GM12878 (cell line): ENCODE measurements around the gene NDUFC2. TPM values are rescaled to one million over a fixed set of nuclear protein-coding genes. Genes with fewer than 3 reads are reported as not detected.

Experiments used
- ATAC-seq: fragments of 200-7000 bp; cut with Tn5 transposase; 3 replicates; pipeline ENCODE4 v1.9.1; 2020; ENCODE audit warnings: mild to moderate bottlenecking, moderate library complexity
- BruUV-seq: library from RNA; stranded (reverse); fragments of 400-500 nt; replicated peaks from 2 replicates; lab custom pipeline; 2021; lab: Mats Ljungman, UMichigan
- CTCF ChIA-PET: fragments of 300-600 bp; sonication (Branson Sonifier 250); formaldehyde crosslinking; extraction: SDS; loops from one replicate; lab custom pipeline; 2021; ENCODE audit warnings: inconsistent platforms; lab: Yijun Ruan, JAX
- POLR2A ChIA-PET: fragments of 350-600 bp; formaldehyde crosslinking; extraction: SDS; loops from one replicate; lab custom pipeline; 2021; ENCODE audit warnings: inconsistent platforms; lab: Charles Lee
- RAD21 ChIA-PET: fragments of 300-600 bp; sonication (Branson Sonifier 250); formaldehyde crosslinking; loops from one replicate; lab custom pipeline; 2023; ENCODE audit warnings: antibody characterized with exemption; ENCODE audit not compliant: unreplicated experiment; lab: Charles Lee
- SMC1A ChIA-PET: fragments of 300-600 bp; sonication (Branson Sonifier 250); formaldehyde crosslinking; loops from one replicate; lab custom pipeline; 2023; ENCODE audit not compliant: unreplicated experiment, uncharacterized antibody; lab: Charles Lee
- DNase-seq: peaks from one replicate; pipeline ENCODE4 v3.0.0-alpha.2; 2011; ENCODE audit warnings: low read depth, low spot score
- FAIRE-seq: peaks from 3 replicates; lab custom pipeline; 2011; peaks lifted over from hg19 to GRCh38; lab: Jason Lieb, UNC
- H2AFZ ChIP-seq: 2 replicates; pipeline ENCODE4 v1.6.0; 2011; ENCODE audit warnings: low read depth, low read length, control low read depth; ENCODE audit not compliant: control insufficient read depth
- H3K27ac ChIP-seq: 2 replicates; pipeline ENCODE4 v1.5.1; 2011; ENCODE audit warnings: control low read depth; ENCODE audit not compliant: control insufficient read depth, insufficient read depth
- H3K27me3 ChIP-seq, 2 experiments: replicated peaks in 1 of 2; 2 replicates each; pipeline versions ENCODE4 v1.6.0 to v1.6.1; 2011; ENCODE audit warnings: low read length in 1 of 2; ENCODE audit not compliant: control insufficient read depth in 2 of 2, insufficient read depth in 2 of 2
- H3K36me3 ChIP-seq, 2 experiments: 2 replicates each; pipeline ENCODE4 v1.5.1; 2011; ENCODE audit warnings: low read length in 1 of 2; ENCODE audit not compliant: control insufficient read depth in 2 of 2, insufficient read depth in 2 of 2
- H3K4me1 ChIP-seq: 2 replicates; pipeline ENCODE4 v1.6.1; 2011; ENCODE audit warnings: mild to moderate bottlenecking, low read length, moderate library complexity, mixed read lengths; ENCODE audit not compliant: control insufficient read depth, insufficient read depth
- H3K4me2 ChIP-seq: 2 replicates; pipeline ENCODE4 v1.6.0; 2011; ENCODE audit warnings: control low read depth; ENCODE audit not compliant: control insufficient read depth, insufficient read depth
- H3K4me3 ChIP-seq: fragments of 200-600 bp; sonication (generic); 2 replicates; pipeline ENCODE4 v1.5.1; 2016
- H3K79me2 ChIP-seq: 2 replicates; pipeline ENCODE4 v1.6.0; 2011; ENCODE audit warnings: low read length; ENCODE audit not compliant: control insufficient read depth, insufficient read depth
- H3K9ac ChIP-seq: 2 replicates; pipeline ENCODE4 v1.8.0; 2011; ENCODE audit warnings: low read length, control low read depth, mixed read lengths; ENCODE audit not compliant: control insufficient read depth, insufficient read depth
- H3K9me3 ChIP-seq: replicated peaks from 3 replicates; pipeline ENCODE4 v1.5.1; 2011; ENCODE audit warnings: mild to moderate bottlenecking, low read length; ENCODE audit not compliant: control insufficient read depth, insufficient read depth
- H4K20me1 ChIP-seq: 2 replicates; pipeline ENCODE4 v1.6.0; 2011; ENCODE audit not compliant: control insufficient read depth, insufficient read depth
- CEBPB ChIP-seq, 2 experiments: fragments of 150-350 bp in 1 of 2; IDR thresholded peaks; 2 replicates each; pipeline ENCODE4 v1.6.1; 2012 to 2014; ENCODE audit warnings: low read depth in 2 of 2, low read length in 2 of 2, borderline replicate concordance in 1 of 2, inconsistent platforms in 1 of 2
- FOXK2 ChIP-seq: fragments of 450-650 bp; IDR thresholded peaks from 2 replicates; pipeline ENCODE4 v1.6.1; 2017; ENCODE audit warnings: mild to moderate bottlenecking, moderate library complexity
- NFYB ChIP-seq: IDR thresholded peaks from 2 replicates; pipeline ENCODE4 v1.6.1; 2011; ENCODE audit warnings: low read depth, mild to moderate bottlenecking, low read length, improper control_type of control experiment, moderate library complexity; ENCODE audit not compliant: insufficient read depth
- POU2F2 ChIP-seq: IDR thresholded peaks from 3 replicates; pipeline ENCODE4 v1.6.1; 2011; ENCODE audit warnings: low read depth, mild to moderate bottlenecking, low read length, borderline replicate concordance
- SIX5 ChIP-seq: IDR thresholded peaks from 2 replicates; pipeline ENCODE4 v1.6.1; 2011; ENCODE audit warnings: mild to moderate bottlenecking, low read depth, low read length, moderate library complexity; ENCODE audit not compliant: severe bottlenecking
- SMARCA5 ChIP-seq: fragments of 450-650 bp; IDR thresholded peaks from 2 replicates; pipeline ENCODE4 v1.6.1; 2017; ENCODE audit warnings: mild to moderate bottlenecking
- WGBS: methylation state at CpG from one replicate; pipeline ENCODE4 v1.1.6; 2016; ENCODE audit warnings: low lambda C conversion rate; ENCODE audit not compliant: insufficient replicate concordance, insufficient coverage; ENCODE audit errors: missing lambda C conversion rate; 5-methylcytosine and 5-hydroxymethylcytosine counted together
- in situ Hi-C: fragments of 300-500 bp; cut with MboI; formaldehyde crosslinking; loops from 9 replicates; pipeline ENCODE4 v1.14.3; 2018; ENCODE audit warnings: mixed read lengths
- intact Hi-C: fragments of 100-400 bp; cut with micrococcal nuclease; formaldehyde crosslinking; loops from one replicate; pipeline ENCODE4 v1.14.2; 2022; ENCODE audit not compliant: unreplicated experiment
- polyA plus RNA-seq, 11 experiments: library from polyadenylated mRNA; depleted of rRNA in 4 of 11; unstranded in 6 of 11; stranded (reverse) in 5 of 11; fragments of >200 nt; fragmentation: Nextera tagmentation in 4 of 11; fragmentation: Illumina TruSeq in 1 of 11; extraction: Ambion mirVana in 4 of 11; extraction: Trizol in 1 of 11; gene quantifications; 1 replicate in 1 of 11; 2 replicates in 10 of 11; pipeline versions ENCODE4 v1.2.1 to v1.2.3, GENCODE V29; 2011 to 2016; ENCODE audit warnings: inconsistent platforms in 2 of 11, missing spikeins in 2 of 11, low read depth in 1 of 11
- total RNA-seq, 4 experiments: library from RNA; depleted of rRNA in 3 of 4; stranded (reverse); fragments of >200 nt in 3 of 4; fragmentation: Illumina TruSeq in 1 of 4; extraction: Trizol in 1 of 4; gene quantifications; 2 replicates each; pipeline versions ENCODE4 v1.2.1 to v1.2.3, GENCODE V29; 2013 to 2021
- TF ChIP-seq, protein P1 (sequence below): fragments of 450-650 bp; IDR thresholded peaks from 2 replicates; pipeline ENCODE4 v1.6.1; 2017; ENCODE audit warnings: mild to moderate bottlenecking, low read depth, inconsistent platforms; ENCODE audit not compliant: poor library complexity, severe bottlenecking
- TF ChIP-seq, protein P2 (sequence below): fragments of 450-650 bp; IDR thresholded peaks from 2 replicates; pipeline ENCODE4 v1.6.1; 2017; ENCODE audit warnings: mild to moderate bottlenecking
- TF ChIP-seq, protein P3 (sequence below): fragments of 450-650 bp; IDR thresholded peaks from 2 replicates; pipeline ENCODE4 v1.6.1; 2017; ENCODE audit warnings: borderline replicate concordance
- TF ChIP-seq, protein P4 (sequence below): fragments of 450-650 bp; IDR thresholded peaks from 2 replicates; pipeline ENCODE4 v1.6.1; 2017; ENCODE audit warnings: antibody characterized with exemption, mild to moderate bottlenecking, moderate library complexity
- TF ChIP-seq, protein P5 (sequence below): IDR thresholded peaks from 2 replicates; pipeline ENCODE4 v1.6.1; 2012; ENCODE audit warnings: low read depth, low read length, improper control_type of control experiment
- TF ChIP-seq, protein P6 (sequence below): IDR thresholded peaks from 2 replicates; pipeline ENCODE4 v1.6.1; 2012; ENCODE audit warnings: low read length, inconsistent platforms

NDUFC2 gene
- total and polyA plus RNA-seq, 10 of the 15 experiments (the other 5 are each of a cell fraction or from before 2014, with no cell fraction given) = 103 to 529 (median 192) TPM

DNA sequence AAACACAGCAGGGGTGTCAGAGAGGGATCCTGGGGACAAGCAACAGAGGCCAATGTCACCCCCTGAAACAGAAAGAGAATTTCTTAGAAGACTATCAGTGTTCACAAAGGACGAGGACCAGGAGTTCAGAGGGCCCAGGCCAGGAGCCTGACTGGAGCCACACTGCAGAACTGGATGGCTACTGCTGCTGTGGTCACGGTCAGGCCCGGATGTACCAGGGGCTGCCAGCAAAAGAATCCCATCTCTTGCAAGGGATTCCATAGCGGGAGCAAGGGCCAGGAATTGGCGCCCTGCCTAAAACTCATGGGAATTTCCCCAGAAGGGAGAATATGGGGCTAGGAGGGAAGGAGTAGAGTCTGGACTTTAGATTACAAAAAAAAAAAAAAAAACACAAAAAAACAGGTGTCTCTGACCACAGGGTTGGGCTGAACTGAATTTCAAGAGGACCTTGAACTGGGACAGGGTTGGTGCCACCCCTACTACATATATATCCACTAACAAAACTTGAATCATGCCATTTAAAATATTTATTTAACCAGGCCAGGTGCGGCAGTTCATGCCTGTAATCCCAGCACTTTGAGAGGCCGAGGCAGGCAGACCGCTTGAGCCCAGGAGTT is 40.9 kb downstream of the NDUFC2 start:
- no TSS peak for BruUV-seq
- TF ChIP-seq, protein P1, sequence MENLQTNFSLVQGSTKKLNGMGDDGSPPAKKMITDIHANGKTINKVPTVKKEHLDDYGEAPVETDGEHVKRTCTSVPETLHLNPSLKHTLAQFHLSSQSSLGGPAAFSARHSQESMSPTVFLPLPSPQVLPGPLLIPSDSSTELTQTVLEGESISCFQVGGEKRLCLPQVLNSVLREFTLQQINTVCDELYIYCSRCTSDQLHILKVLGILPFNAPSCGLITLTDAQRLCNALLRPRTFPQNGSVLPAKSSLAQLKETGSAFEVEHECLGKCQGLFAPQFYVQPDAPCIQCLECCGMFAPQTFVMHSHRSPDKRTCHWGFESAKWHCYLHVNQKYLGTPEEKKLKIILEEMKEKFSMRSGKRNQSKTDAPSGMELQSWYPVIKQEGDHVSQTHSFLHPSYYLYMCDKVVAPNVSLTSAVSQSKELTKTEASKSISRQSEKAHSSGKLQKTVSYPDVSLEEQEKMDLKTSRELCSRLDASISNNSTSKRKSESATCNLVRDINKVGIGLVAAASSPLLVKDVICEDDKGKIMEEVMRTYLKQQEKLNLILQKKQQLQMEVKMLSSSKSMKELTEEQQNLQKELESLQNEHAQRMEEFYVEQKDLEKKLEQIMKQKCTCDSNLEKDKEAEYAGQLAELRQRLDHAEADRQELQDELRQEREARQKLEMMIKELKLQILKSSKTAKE = no peak
- TF ChIP-seq SIX5 = no peak
- no peak for TF ChIP-seq CEBPB (IDR thresholded peaks at IDR 0.05; ENCODE audit: borderline replicate concordance in 1 of 2, low read depth in 2 of 2, low read length in 2 of 2)
- no peak for TF ChIP-seq FOXK2
- TF ChIP-seq, protein P2, sequence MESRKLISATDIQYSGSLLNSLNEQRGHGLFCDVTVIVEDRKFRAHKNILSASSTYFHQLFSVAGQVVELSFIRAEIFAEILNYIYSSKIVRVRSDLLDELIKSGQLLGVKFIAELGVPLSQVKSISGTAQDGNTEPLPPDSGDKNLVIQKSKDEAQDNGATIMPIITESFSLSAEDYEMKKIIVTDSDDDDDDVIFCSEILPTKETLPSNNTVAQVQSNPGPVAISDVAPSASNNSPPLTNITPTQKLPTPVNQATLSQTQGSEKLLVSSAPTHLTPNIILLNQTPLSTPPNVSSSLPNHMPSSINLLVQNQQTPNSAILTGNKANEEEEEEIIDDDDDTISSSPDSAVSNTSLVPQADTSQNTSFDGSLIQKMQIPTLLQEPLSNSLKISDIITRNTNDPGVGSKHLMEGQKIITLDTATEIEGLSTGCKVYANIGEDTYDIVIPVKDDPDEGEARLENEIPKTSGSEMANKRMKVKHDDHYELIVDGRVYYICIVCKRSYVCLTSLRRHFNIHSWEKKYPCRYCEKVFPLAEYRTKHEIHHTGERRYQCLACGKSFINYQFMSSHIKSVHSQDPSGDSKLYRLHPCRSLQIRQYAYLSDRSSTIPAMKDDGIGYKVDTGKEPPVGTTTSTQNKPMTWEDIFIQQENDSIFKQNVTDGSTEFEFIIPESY = no peak
- TF ChIP-seq, protein P3, sequence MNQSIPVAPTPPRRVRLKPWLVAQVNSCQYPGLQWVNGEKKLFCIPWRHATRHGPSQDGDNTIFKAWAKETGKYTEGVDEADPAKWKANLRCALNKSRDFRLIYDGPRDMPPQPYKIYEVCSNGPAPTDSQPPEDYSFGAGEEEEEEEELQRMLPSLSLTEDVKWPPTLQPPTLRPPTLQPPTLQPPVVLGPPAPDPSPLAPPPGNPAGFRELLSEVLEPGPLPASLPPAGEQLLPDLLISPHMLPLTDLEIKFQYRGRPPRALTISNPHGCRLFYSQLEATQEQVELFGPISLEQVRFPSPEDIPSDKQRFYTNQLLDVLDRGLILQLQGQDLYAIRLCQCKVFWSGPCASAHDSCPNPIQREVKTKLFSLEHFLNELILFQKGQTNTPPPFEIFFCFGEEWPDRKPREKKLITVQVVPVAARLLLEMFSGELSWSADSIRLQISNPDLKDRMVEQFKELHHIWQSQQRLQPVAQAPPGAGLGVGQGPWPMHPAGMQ = no peak
- TF ChIP-seq SMARCA5 = no peak
- TF ChIP-seq, protein P4, sequence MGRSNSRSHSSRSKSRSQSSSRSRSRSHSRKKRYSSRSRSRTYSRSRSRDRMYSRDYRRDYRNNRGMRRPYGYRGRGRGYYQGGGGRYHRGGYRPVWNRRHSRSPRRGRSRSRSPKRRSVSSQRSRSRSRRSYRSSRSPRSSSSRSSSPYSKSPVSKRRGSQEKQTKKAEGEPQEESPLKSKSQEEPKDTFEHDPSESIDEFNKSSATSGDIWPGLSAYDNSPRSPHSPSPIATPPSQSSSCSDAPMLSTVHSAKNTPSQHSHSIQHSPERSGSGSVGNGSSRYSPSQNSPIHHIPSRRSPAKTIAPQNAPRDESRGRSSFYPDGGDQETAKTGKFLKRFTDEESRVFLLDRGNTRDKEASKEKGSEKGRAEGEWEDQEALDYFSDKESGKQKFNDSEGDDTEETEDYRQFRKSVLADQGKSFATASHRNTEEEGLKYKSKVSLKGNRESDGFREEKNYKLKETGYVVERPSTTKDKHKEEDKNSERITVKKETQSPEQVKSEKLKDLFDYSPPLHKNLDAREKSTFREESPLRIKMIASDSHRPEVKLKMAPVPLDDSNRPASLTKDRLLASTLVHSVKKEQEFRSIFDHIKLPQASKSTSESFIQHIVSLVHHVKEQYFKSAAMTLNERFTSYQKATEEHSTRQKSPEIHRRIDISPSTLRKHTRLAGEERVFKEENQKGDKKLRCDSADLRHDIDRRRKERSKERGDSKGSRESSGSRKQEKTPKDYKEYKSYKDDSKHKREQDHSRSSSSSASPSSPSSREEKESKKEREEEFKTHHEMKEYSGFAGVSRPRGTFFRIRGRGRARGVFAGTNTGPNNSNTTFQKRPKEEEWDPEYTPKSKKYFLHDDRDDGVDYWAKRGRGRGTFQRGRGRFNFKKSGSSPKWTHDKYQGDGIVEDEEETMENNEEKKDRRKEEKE = no peak
- TF ChIP-seq NFYB = no peak
- TF ChIP-seq POU2F2 = no peak
- TF ChIP-seq, protein P5, sequence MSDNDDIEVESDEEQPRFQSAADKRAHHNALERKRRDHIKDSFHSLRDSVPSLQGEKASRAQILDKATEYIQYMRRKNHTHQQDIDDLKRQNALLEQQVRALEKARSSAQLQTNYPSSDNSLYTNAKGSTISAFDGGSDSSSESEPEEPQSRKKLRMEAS = no peak
- TF ChIP-seq, protein P6, sequence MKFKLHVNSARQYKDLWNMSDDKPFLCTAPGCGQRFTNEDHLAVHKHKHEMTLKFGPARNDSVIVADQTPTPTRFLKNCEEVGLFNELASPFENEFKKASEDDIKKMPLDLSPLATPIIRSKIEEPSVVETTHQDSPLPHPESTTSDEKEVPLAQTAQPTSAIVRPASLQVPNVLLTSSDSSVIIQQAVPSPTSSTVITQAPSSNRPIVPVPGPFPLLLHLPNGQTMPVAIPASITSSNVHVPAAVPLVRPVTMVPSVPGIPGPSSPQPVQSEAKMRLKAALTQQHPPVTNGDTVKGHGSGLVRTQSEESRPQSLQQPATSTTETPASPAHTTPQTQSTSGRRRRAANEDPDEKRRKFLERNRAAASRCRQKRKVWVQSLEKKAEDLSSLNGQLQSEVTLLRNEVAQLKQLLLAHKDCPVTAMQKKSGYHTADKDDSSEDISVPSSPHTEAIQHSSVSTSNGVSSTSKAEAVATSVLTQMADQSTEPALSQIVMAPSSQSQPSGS = no peak

More for the DNA sequence above, 40.9 kb downstream of the NDUFC2 start:
- WGBS = 92% methylated on average over 8 of the region's 8 CpGs
- Histone ChIP-seq H3K4me3 (no peak overlapping the region), H3K9ac (no peak overlapping the region), H3K79me2 (no peaks in the 10 kb centered on the region), H3K27ac (no peak overlapping the region), H4K20me1 (no peaks in the 10 kb centered on the region), H3K4me1 (peaks cover 7% of the 10 kb centered on the region), H3K27me3 (no peaks in the 10 kb centered on the region), H3K4me2 (no peak overlapping the region), H2AFZ (no peak overlapping the region), H3K9me3 (no peaks in the 10 kb centered on the region), H3K36me3 (no peaks in the 10 kb centered on the region)
- ChIA-PET POLR2A (interaction anchor here (0.6 to 0.9 kb wide), 2 partner anchors 12 to 18 kb away, joined by 3 read pairs; no protein-coding TSS in a partner anchor), RAD21 (interaction anchor here (0.8 to 2.5 kb wide), 2 partner anchors 8 to 44 kb away, joined by 3 to 9 read pairs; no protein-coding TSS in a partner anchor), SMC1A (interaction anchor here (0.6 to 1.3 kb wide), 2 partner anchors 18 to 263 kb away, joined by 3 to 6 read pairs; no protein-coding TSS in a partner anchor), CTCF (interaction anchor here (1.2 kb wide), 1 partner anchor 18 kb away, joined by 3 read pairs; no protein-coding TSS in a partner anchor)
- DNase-seq (no peak), FAIRE-seq (no peak), ATAC-seq (no peak)
- in situ Hi-C loops (no loop called here), intact Hi-C loops (no loop called here)
